Suprapubic skin (tissue), 4 donors: ENCODE results near the gene SLC16A10. TPM values are rescaled to one million over a fixed set of nuclear protein-coding genes. Genes with fewer than 3 reads are reported as not detected.

ENCODE experiments used
- DNase-seq, 2 donors: peaks; one replicate each; pipeline ENCODE4 v3.0.0-alpha.2; 2019; ENCODE audit warnings: low spot score in 2 of 2
- H3K27ac ChIP-seq: fragments of 200-600 bp; sonication (generic); one replicate; pipeline ENCODE4 v1.5.1; 2019
- H3K27me3 ChIP-seq: fragments of 200-600 bp; sonication (generic); one replicate; pipeline ENCODE4 v1.5.1; 2019
- H3K36me3 ChIP-seq: fragments of 200-600 bp; sonication (generic); one replicate; pipeline ENCODE4 v1.5.1; 2019
- H3K4me1 ChIP-seq: fragments of 200-600 bp; sonication (generic); one replicate; pipeline ENCODE4 v1.5.1; 2019
- H3K4me3 ChIP-seq: fragments of 200-600 bp; sonication (generic); one replicate; pipeline ENCODE4 v1.5.1; 2019; ENCODE audit warnings: mild to moderate bottlenecking
- H3K9me3 ChIP-seq: fragments of 200-600 bp; sonication (generic); one replicate; pipeline ENCODE4 v1.5.1; 2019
- EP300 ChIP-seq: sonication (generic); formaldehyde crosslinking; IDR thresholded peaks from one replicate; pipeline ENCODE4 v1.6.1; 2017; ENCODE audit warnings: antibody characterized with exemption
- POLR2A ChIP-seq, 2 donors: fragments of 450-650 bp; IDR thresholded peaks; one replicate each; pipeline ENCODE4 v1.6.1; 2017; ENCODE audit warnings: antibody characterized with exemption in 2 of 2, mild to moderate bottlenecking in 2 of 2, moderate library complexity in 2 of 2
- POLR2AphosphoS5 ChIP-seq, 3 donors: sonication (generic); formaldehyde crosslinking; IDR thresholded peaks; one replicate each; pipeline ENCODE4 v1.6.1; 2017; ENCODE audit warnings: antibody characterized with exemption in 3 of 3
- WGBS: methylation state at CpG from one replicate; pipeline ENCODE4 v1.1.5; 2018; 5-methylcytosine and 5-hydroxymethylcytosine counted together
- total RNA-seq, 4 donors: library from RNA; depleted of rRNA; stranded (reverse); fragments of >200 nt; gene quantifications; one replicate each; pipeline ENCODE4 v1.1.0, GENCODE V29; 2016
- TF ChIP-seq, protein P1 (sequence below), 2 donors: fragments of 200-600 bp in 1 of 2; fragments of 450-650 bp in 1 of 2; sonication (generic) in 1 of 2; IDR thresholded peaks; one replicate each; pipeline ENCODE4 v1.5.1; 2016 to 2019; ENCODE audit warnings: antibody characterized with exemption in 2 of 2, mild to moderate bottlenecking in 1 of 2, moderate library complexity in 1 of 2

SLC16A10 gene
- total RNA-seq, 4 donors from 2014 or later = 23.1 to 73.5 (median 35.9) TPM

GRCh38 chr6:111107589-111107988 lies 20.3 kb downstream of the SLC16A10 start:
- peaks cover 4% of the 10 kb centered on the region for H3K9me3 ChIP-seq
- peaks cover 13% of the 10 kb centered on the region for H3K4me1 ChIP-seq
- H3K4me3 ChIP-seq = no peak overlapping the region
- TF ChIP-seq, protein P1, sequence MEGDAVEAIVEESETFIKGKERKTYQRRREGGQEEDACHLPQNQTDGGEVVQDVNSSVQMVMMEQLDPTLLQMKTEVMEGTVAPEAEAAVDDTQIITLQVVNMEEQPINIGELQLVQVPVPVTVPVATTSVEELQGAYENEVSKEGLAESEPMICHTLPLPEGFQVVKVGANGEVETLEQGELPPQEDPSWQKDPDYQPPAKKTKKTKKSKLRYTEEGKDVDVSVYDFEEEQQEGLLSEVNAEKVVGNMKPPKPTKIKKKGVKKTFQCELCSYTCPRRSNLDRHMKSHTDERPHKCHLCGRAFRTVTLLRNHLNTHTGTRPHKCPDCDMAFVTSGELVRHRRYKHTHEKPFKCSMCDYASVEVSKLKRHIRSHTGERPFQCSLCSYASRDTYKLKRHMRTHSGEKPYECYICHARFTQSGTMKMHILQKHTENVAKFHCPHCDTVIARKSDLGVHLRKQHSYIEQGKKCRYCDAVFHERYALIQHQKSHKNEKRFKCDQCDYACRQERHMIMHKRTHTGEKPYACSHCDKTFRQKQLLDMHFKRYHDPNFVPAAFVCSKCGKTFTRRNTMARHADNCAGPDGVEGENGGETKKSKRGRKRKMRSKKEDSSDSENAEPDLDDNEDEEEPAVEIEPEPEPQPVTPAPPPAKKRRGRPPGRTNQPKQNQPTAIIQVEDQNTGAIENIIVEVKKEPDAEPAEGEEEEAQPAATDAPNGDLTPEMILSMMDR (IDR thresholded peaks at IDR 0.05) = no peak
- TF ChIP-seq POLR2A (IDR thresholded peaks at IDR 0.05) = no peak
- TF ChIP-seq POLR2AphosphoS5 (IDR thresholded peaks at IDR 0.05) = no peak
- no peak for TF ChIP-seq EP300
- no peaks in the 10 kb centered on the region for H3K27me3 ChIP-seq
- no peaks in the 10 kb centered on the region for H3K36me3 ChIP-seq
- WGBS = 94% methylated on average over 1 of the region's 1 CpG
- H3K27ac ChIP-seq = no peak overlapping the region
- no peak for DNase-seq

- WGBS = 80% methylated on average over 3 of the region's 3 CpGs
- H3K9me3 ChIP-seq = peaks cover 4% of the 10 kb centered on the region
- TF ChIP-seq POLR2A (IDR thresholded peaks at IDR 0.05) (no peak), EP300 (no peak), POLR2AphosphoS5 (IDR thresholded peaks at IDR 0.05) (no peak)
- TF ChIP-seq, protein P1 (IDR thresholded peaks at IDR 0.05) = no peak
- no peaks in the 10 kb centered on the region for H3K27me3 ChIP-seq
- peaks cover 23% of the 10 kb centered on the region for H3K4me1 ChIP-seq
- H3K27ac ChIP-seq = no peak overlapping the region
- no peak overlapping the region for H3K4me3 ChIP-seq
- no peak for DNase-seq
- no peaks in the 10 kb centered on the region for H3K36me3 ChIP-seq
Observed at GRCh38 chr6:111110036-111110435, 22.7 kb downstream of the SLC16A10 start.

- no peaks in the 10 kb centered on the region for H3K9me3 ChIP-seq
- DNase-seq = peak in 1 of 2 donors; percentile 59
- H3K36me3 ChIP-seq = no peaks in the 10 kb centered on the region
- WGBS = 39% methylated on average over 7 of the region's 7 CpGs
- peaks cover 10% of the 10 kb centered on the region for H3K4me1 ChIP-seq
- H3K4me3 ChIP-seq = no peak overlapping the region
- H3K27me3 ChIP-seq = no peaks in the 10 kb centered on the region
- H3K27ac ChIP-seq = no peak overlapping the region
- TF ChIP-seq POLR2A (IDR thresholded peaks at IDR 0.05) (no peak), POLR2AphosphoS5 (IDR thresholded peaks at IDR 0.05) (no peak), EP300 (no peak)
- TF ChIP-seq, protein P1 (IDR thresholded peaks at IDR 0.05) = no peak
Observed at GRCh38 chr6:111113336-111114086, 26.2 kb downstream of the SLC16A10 start.

- H3K27ac ChIP-seq = no peak overlapping the region
- peaks cover 10% of the 10 kb centered on the region for H3K4me1 ChIP-seq
- 50% methylated on average over 2 of the region's 2 CpGs for WGBS
- no peaks in the 10 kb centered on the region for H3K9me3 ChIP-seq
- no peak for DNase-seq
- H3K36me3 ChIP-seq = no peaks in the 10 kb centered on the region
- no peak for TF ChIP-seq EP300
- TF ChIP-seq POLR2AphosphoS5 (IDR thresholded peaks at IDR 0.05) = no peak
- TF ChIP-seq POLR2A (IDR thresholded peaks at IDR 0.05) = no peak
- TF ChIP-seq, protein P1 (IDR thresholded peaks at IDR 0.05) = no peak
- H3K4me3 ChIP-seq = no peak overlapping the region
- H3K27me3 ChIP-seq = no peaks in the 10 kb centered on the region
Observed at GRCh38 chr6:111114087-111114443, 26.8 kb downstream of the SLC16A10 start.

GRCh38 chr6:111114482-111114881 lies 27.2 kb downstream of the SLC16A10 start:
- 87% methylated on average over 1 of the region's 1 CpG for WGBS
- peaks cover 10% of the 10 kb centered on the region for H3K4me1 ChIP-seq
- no peak for TF ChIP-seq POLR2A (IDR thresholded peaks at IDR 0.05)
- no peak for TF ChIP-seq POLR2AphosphoS5 (IDR thresholded peaks at IDR 0.05)
- TF ChIP-seq, protein P1 (IDR thresholded peaks at IDR 0.05) = no peak
- TF ChIP-seq EP300 = no peak
- no peaks in the 10 kb centered on the region for H3K9me3 ChIP-seq
- DNase-seq = no peak
- H3K27ac ChIP-seq = no peak overlapping the region
- no peak overlapping the region for H3K4me3 ChIP-seq
- no peaks in the 10 kb centered on the region for H3K36me3 ChIP-seq
- no peaks in the 10 kb centered on the region for H3K27me3 ChIP-seq
